Keratinocyte (primary cell): Measurements from ENCODE around the gene PLK5. TPM values are rescaled to one million over a fixed set of nuclear protein-coding genes. Genes with fewer than 3 reads are reported as not detected.
"Not testable (repeated sequence)": the region's sequence is repeated elsewhere in the genome, so short reads cannot be mapped to it uniquely, and the experiment has no call there.

ENCODE experiments used
- DNase-seq: peaks from one replicate; pipeline ENCODE4 v3.0.0-alpha.2; 2011; ENCODE audit warnings: low read depth, missing footprints, low spot score
- FAIRE-seq: peaks from 2 replicates; lab custom pipeline; 2011; peaks lifted over from hg19 to GRCh38; lab: Jason Lieb, UNC
- H2AFZ ChIP-seq: 2 replicates; pipeline ENCODE4 v1.6.0; 2012; ENCODE audit warnings: low read length, control low read depth, inconsistent platforms; ENCODE audit not compliant: control insufficient read depth
- H3K27ac ChIP-seq: 2 replicates; pipeline ENCODE4 v1.5.1; 2011; ENCODE audit warnings: low read length; ENCODE audit not compliant: control insufficient read depth, insufficient read depth
- H3K27me3 ChIP-seq: 3 replicates; pipeline ENCODE4 v1.6.0; 2011; ENCODE audit warnings: low read length; ENCODE audit not compliant: control insufficient read depth, insufficient read depth; ENCODE audit errors: extremely low read depth
- H3K36me3 ChIP-seq, 2 experiments: 2 replicates in 1 of 2; 3 replicates in 1 of 2; pipeline ENCODE4 v1.5.1; 2011; ENCODE audit warnings: low read length in 2 of 2, mild to moderate bottlenecking in 1 of 2; ENCODE audit not compliant: control insufficient read depth in 2 of 2, insufficient read depth in 2 of 2; ENCODE audit errors: extremely low read depth in 1 of 2
- H3K4me1 ChIP-seq: 3 replicates; pipeline ENCODE4 v1.5.1; 2011; ENCODE audit warnings: low read length; ENCODE audit not compliant: control insufficient read depth, insufficient read depth; ENCODE audit errors: extremely low read depth
- H3K4me2 ChIP-seq: 3 replicates; pipeline ENCODE4 v1.6.0; 2011; ENCODE audit warnings: low read depth, low read length; ENCODE audit not compliant: control insufficient read depth, insufficient read depth; ENCODE audit errors: extremely low read depth
- H3K4me3 ChIP-seq, 3 experiments: fragments of 200-600 bp in 1 of 3; sonication (generic) in 1 of 3; 2 replicates in 2 of 3; 3 replicates in 1 of 3; pipeline ENCODE4 v1.5.1; 2011 to 2016; ENCODE audit warnings: low read length in 3 of 3, mild to moderate bottlenecking in 3 of 3, control low read depth in 2 of 3, inconsistent platforms in 1 of 3, low read depth in 1 of 3, mixed read lengths in 1 of 3, mixed run types in 1 of 3, moderate library complexity in 1 of 3; ENCODE audit not compliant: control insufficient read depth in 2 of 3, insufficient read depth in 2 of 3; ENCODE audit errors: extremely low read depth in 1 of 3
- H3K79me2 ChIP-seq: 2 replicates; pipeline ENCODE4 v1.6.0; 2012; ENCODE audit warnings: low read length; ENCODE audit not compliant: control insufficient read depth, insufficient read depth
- H3K9ac ChIP-seq: 3 replicates; pipeline ENCODE4 v1.6.0; 2011; ENCODE audit warnings: low read length; ENCODE audit not compliant: control insufficient read depth, insufficient read depth; ENCODE audit errors: extremely low read depth
- H3K9me1 ChIP-seq: 3 replicates; pipeline ENCODE4 v1.6.0; 2011; ENCODE audit warnings: low read length; ENCODE audit not compliant: control insufficient read depth, insufficient read depth; ENCODE audit errors: extremely low read depth
- H3K9me3 ChIP-seq: 2 replicates; pipeline ENCODE4 v1.5.1; 2012; ENCODE audit warnings: low read depth, low read length; ENCODE audit not compliant: control insufficient read depth
- H4K20me1 ChIP-seq: 3 replicates; pipeline ENCODE4 v1.6.0; 2011; ENCODE audit warnings: low read length; ENCODE audit not compliant: control insufficient read depth, insufficient read depth; ENCODE audit errors: extremely low read depth
- EZH2 ChIP-seq: IDR thresholded peaks from one replicate; pipeline ENCODE4 v1.6.1; 2012; ENCODE audit warnings: inconsistent platforms, mild to moderate bottlenecking, low read length, moderate library complexity
- dilution Hi-C: fragments of 300-500 bp; cut with MboI; formaldehyde crosslinking; loops from one replicate; pipeline ENCODE4 v1.7.0; 2020; ENCODE audit warnings: low sequenced_read_pairs; ENCODE audit not compliant: extremely low pct_ligation_motif_present
- polyA plus RNA-seq, 5 experiments: library from polyadenylated mRNA; depleted of rRNA in 3 of 5; stranded (reverse) in 3 of 5; stranded (forward) in 1 of 5; unstranded in 1 of 5; fragments of >200 nt; gene quantifications; 1 replicate in 1 of 5; 2 replicates in 3 of 5; 3 replicates in 1 of 5; pipeline versions ENCODE4 v1.2.1 to v1.2.3, GENCODE V29; 2011 to 2012; ENCODE audit warnings: missing spikeins in 2 of 5, low read depth in 1 of 5, low replicate concordance in 1 of 5
- TF ChIP-seq, protein P1 (sequence below), 3 experiments: IDR thresholded peaks in 1 of 3; conservative IDR thresholded peaks in 1 of 3; optimal IDR thresholded peaks in 1 of 3; 2 replicates in 2 of 3; 3 replicates in 1 of 3; pipeline versions ENCODE3 to v1.5.1; 2011; ENCODE audit warnings: low read length in 3 of 3, mild to moderate bottlenecking in 3 of 3, moderate library complexity in 2 of 3, control low read depth in 1 of 3, inconsistent platforms in 1 of 3; ENCODE audit not compliant: insufficient read depth in 2 of 3; ENCODE audit errors: extremely low read depth in 1 of 3

PLK5 gene
- polyA plus RNA-seq, 1 donor (not counting 4 experiments of a cell fraction or from before 2014, with no cell fraction given) = 0.05 TPM

DNA sequence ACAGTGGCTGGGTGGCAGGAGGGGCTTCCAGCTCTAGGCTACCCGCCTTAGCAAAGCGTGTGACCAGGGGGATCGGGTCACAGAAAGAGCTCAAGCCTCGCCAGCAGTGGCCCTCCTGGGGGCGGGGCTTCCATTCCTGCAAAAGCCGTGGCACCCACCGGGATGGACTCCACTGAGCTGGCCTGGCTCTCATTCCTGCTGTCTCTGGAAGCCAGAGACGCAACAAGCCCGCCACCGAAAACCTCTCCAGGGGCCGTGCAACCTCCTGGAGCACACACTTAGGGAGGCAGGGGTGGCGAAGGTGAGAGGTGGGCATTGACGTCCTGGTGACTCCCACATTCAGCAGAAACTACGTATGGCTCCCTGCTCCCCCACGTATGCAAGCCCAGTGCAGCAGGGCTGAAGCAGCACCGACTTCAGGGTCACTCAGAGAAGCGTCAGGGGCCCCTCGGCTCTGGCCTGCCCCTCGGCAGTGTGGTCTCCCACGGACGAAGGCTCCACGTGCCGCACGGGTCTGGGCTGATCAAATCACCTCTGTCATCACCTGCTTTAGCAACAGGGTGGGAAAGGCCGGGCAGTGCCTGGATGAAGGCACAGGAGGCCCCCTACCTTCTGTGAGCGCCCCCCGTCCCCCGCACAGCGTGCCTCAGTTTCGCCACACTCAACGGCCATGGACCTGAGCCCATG is 48.0 kb upstream of the PLK5 start:
- Histone ChIP-seq H3K4me3 (no peak overlapping the region), H3K4me2 (no peak overlapping the region), H3K9me1 (peaks cover 8% of the 10 kb centered on the region), H3K36me3 (peaks cover 5 to 15% of the 10 kb centered on the region in 2 experiments), H3K79me2 (peaks cover 26% of the 10 kb centered on the region), H3K9ac (no peak overlapping the region), H3K9me3 (no peaks in the 10 kb centered on the region), H4K20me1 (peaks cover 9% of the 10 kb centered on the region), H2AFZ (no peak overlapping the region), H3K27ac (no peak overlapping the region), H3K4me1 (peaks cover 17% of the 10 kb centered on the region), H3K27me3 (peaks cover 12% of the 10 kb centered on the region)
- DNase-seq = no peak
- dilution Hi-C loops = no loop called here
- no peak for TF ChIP-seq EZH2
- TF ChIP-seq, protein P1, sequence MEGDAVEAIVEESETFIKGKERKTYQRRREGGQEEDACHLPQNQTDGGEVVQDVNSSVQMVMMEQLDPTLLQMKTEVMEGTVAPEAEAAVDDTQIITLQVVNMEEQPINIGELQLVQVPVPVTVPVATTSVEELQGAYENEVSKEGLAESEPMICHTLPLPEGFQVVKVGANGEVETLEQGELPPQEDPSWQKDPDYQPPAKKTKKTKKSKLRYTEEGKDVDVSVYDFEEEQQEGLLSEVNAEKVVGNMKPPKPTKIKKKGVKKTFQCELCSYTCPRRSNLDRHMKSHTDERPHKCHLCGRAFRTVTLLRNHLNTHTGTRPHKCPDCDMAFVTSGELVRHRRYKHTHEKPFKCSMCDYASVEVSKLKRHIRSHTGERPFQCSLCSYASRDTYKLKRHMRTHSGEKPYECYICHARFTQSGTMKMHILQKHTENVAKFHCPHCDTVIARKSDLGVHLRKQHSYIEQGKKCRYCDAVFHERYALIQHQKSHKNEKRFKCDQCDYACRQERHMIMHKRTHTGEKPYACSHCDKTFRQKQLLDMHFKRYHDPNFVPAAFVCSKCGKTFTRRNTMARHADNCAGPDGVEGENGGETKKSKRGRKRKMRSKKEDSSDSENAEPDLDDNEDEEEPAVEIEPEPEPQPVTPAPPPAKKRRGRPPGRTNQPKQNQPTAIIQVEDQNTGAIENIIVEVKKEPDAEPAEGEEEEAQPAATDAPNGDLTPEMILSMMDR (optimal IDR thresholded peaks at IDR 0.05 in 1 of 3, IDR thresholded peaks at IDR 0.05 in 1 of 3, conservative IDR thresholded peaks at IDR 0.05 in 1 of 3; ENCODE audit: extremely low read depth in 1 of 3, insufficient read depth in 2 of 3, low read length in 3 of 3) = no peak
- FAIRE-seq = no peak

DNA sequence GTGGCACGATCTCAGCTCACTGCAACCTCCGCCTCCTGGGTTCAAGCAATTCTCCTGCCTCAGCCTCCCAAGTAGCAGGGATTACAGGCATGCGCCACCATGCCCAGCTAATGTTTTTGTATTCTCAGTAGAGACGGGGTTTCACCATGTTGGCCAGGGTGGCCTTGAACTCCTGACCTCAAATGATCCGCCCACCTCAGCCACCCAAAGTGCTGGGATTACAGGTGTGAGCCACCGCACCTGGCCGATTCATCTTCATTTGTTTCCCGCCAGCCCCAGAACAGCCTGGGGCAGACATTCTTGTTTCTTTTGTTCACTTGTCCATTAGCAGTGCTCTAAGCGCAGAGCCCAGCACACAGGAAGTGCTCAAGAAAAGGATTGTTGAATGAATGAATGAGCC is 46.8 kb upstream of the PLK5 start:
- H3K27ac ChIP-seq, H3K9ac ChIP-seq, H3K9me1 ChIP-seq, H3K4me3 ChIP-seq, dilution Hi-C loops, H3K9me3 ChIP-seq, H4K20me1 ChIP-seq, H2AFZ ChIP-seq, H3K4me2 ChIP-seq, DNase-seq, H3K27me3 ChIP-seq: not testable (repeated sequence)
- Histone ChIP-seq H3K36me3 (peaks cover 5 to 15% of the 10 kb centered on the region in 2 experiments), H3K4me1 (peaks cover 13% of the 10 kb centered on the region), H3K79me2 (peaks cover 26% of the 10 kb centered on the region)
- FAIRE-seq = peak; percentile 20
